Stimulated activated CD8-positive, alpha-beta memory T cell treated with anti-CD3 and anti-CD28 coated beads, Interleukin-4, amount 100 ng/mL, for 24 hours (primary cell): ENCODE measurements around the gene APOB.

Experiments
- DNase-seq: peaks from one replicate; pipeline ENCODE4 v3.0.0-alpha.2; 2020; ENCODE audit warnings: low read depth

APOB gene

GRCh38 chr2:20972792-20973565 lies 70.9 kb downstream of the APOB start:
- DNase-seq = no peak

- no peak for DNase-seq
Observed at GRCh38 chr2:20972110-20972509, 71.8 kb downstream of the APOB start.

GRCh38 chr2:20970068-20970467 lies 73.8 kb downstream of the APOB start:
- DNase-seq = no peak

- DNase-seq = no peak
Observed at GRCh38 chr2:20966061-20966595, 77.7 kb downstream of the APOB start.

GRCh38 chr2:20965221-20965620 lies 78.7 kb downstream of the APOB start:
- DNase-seq = no peak

- no peak for DNase-seq
Observed at GRCh38 chr2:20963867-20964266, 80.0 kb downstream of the APOB start.

GRCh38 chr2:20962939-20963557 lies 80.8 kb downstream of the APOB start:
- peak; percentile 47 for DNase-seq

GRCh38 chr2:20961858-20962257 lies 82.0 kb downstream of the APOB start:
- DNase-seq = no peak

GRCh38 chr2:20960003-20960402 lies 83.9 kb downstream of the APOB start:
- no peak for DNase-seq

- DNase-seq = no peak
Observed at GRCh38 chr2:20959252-20959651, 84.6 kb downstream of the APOB start.

- no peak for DNase-seq
Observed at GRCh38 chr2:20957788-20958525, 85.9 kb downstream of the APOB start.

- DNase-seq = no peak
Observed at GRCh38 chr2:20955277-20956026, 88.4 kb downstream of the APOB start.

GRCh38 chr2:20953146-20953824 lies 90.6 kb downstream of the APOB start:
- no peak for DNase-seq
